B cell (primary cell): Measurements from ENCODE around the gene UNC13A. TPM values are rescaled to one million over a fixed set of nuclear protein-coding genes. Genes with fewer than 3 reads are reported as not detected.

ENCODE experiments used
- ATAC-seq: fragments of 200-7000 bp; cut with Tn5 transposase; one replicate; pipeline ENCODE4 v1.10.0; 2021; ENCODE audit warnings: low read depth, mild to moderate bottlenecking, moderate number of reproducible peaks, moderate library complexity
- CTCF ChIA-PET: fragments of 350-600 bp; sonication (Branson Sonifier 250); formaldehyde crosslinking; loops from one replicate; lab custom pipeline; 2021; ENCODE audit warnings: antibody characterized with exemption, inconsistent platforms; lab: Charles Lee
- POLR2A ChIA-PET: fragments of 350-600 bp; sonication (Branson Sonifier 250); formaldehyde crosslinking; loops from one replicate; lab custom pipeline; 2021; ENCODE audit warnings: antibody characterized with exemption; lab: Charles Lee
- DNase-seq: peaks from one replicate; pipeline ENCODE4 v3.0.0; 2013
- H2AFZ ChIP-seq: 2 replicates; pipeline ENCODE4 v1.6.1; 2012; ENCODE audit warnings: mild to moderate bottlenecking, low read depth, low read length; ENCODE audit not compliant: insufficient read depth, poor library complexity, severe bottlenecking
- H3K27ac ChIP-seq, 2 donors: 1 replicate in 1 of 2; 2 replicates in 1 of 2; pipeline ENCODE4 v1.5.1; 2012 to 2013; ENCODE audit warnings: low read length in 2 of 2, mild to moderate bottlenecking in 2 of 2, moderate library complexity in 1 of 2
- H3K27me3 ChIP-seq, 4 experiments: fragments of 200-600 bp in 1 of 4; sonication (generic) in 1 of 4; replicated peaks in 1 of 4; 1 replicate in 2 of 4; 2 replicates in 2 of 4; pipeline versions ENCODE4 v1.6.1 to v1.7.0; 2013 to 2016; ENCODE audit warnings: low read length in 3 of 4, mild to moderate bottlenecking in 2 of 4, mixed read lengths in 1 of 4, moderate library complexity in 1 of 4; ENCODE audit not compliant: insufficient read depth in 4 of 4, control insufficient read depth in 3 of 4; ENCODE audit errors: control extremely low read depth in 1 of 4
- H3K36me3 ChIP-seq, 2 experiments: replicated peaks in 1 of 2; 1 replicate in 1 of 2; 2 replicates in 1 of 2; pipeline versions ENCODE4 v1.6.1 to v1.7.1; 2013; ENCODE audit warnings: low read length in 1 of 2; ENCODE audit not compliant: insufficient read depth in 2 of 2, control insufficient read depth in 1 of 2; ENCODE audit errors: control extremely low read depth in 1 of 2, extremely low read depth in 1 of 2
- H3K4me1 ChIP-seq, 2 donors: fragments of 200-600 bp in 1 of 2; sonication (generic) in 1 of 2; 1 replicate in 1 of 2; 2 replicates in 1 of 2; pipeline versions ENCODE4 v1.5.1 to v1.6.1; 2013 to 2017; ENCODE audit warnings: low read length in 2 of 2; ENCODE audit not compliant: control insufficient read depth in 2 of 2, insufficient read depth in 2 of 2
- H3K4me2 ChIP-seq: replicated peaks from 2 replicates; pipeline ENCODE3; 2012; ENCODE audit warnings: mild to moderate bottlenecking, low read depth, low read length; ENCODE audit not compliant: poor library complexity, severe bottlenecking
- H3K4me3 ChIP-seq, 5 experiments: fragments of 200-600 bp in 1 of 5; sonication (generic) in 1 of 5; 1 replicate in 3 of 5; 2 replicates in 2 of 5; pipeline versions ENCODE4 v1.5.1 to v1.7.0; 2011 to 2016; ENCODE audit warnings: low read length in 4 of 5, mild to moderate bottlenecking in 4 of 5, low read depth in 2 of 5, control low read depth in 1 of 5, moderate library complexity in 1 of 5; ENCODE audit not compliant: insufficient read depth in 1 of 5; ENCODE audit errors: control extremely low read depth in 1 of 5, extremely low read depth in 1 of 5
- H3K79me2 ChIP-seq: fragments of 200-600 bp; sonication (generic); one replicate; pipeline ENCODE4 v1.6.0; 2016; ENCODE audit warnings: low read length; ENCODE audit not compliant: control insufficient read depth, insufficient read depth
- H3K9ac ChIP-seq: fragments of 200-600 bp; sonication (generic); 2 replicates; pipeline ENCODE4 v1.6.1; 2017; ENCODE audit warnings: mild to moderate bottlenecking, low read length, moderate library complexity
- H3K9me3 ChIP-seq, 3 donors: one replicate each; pipeline versions ENCODE4 v1.6.1 to v1.7.1; 2013; ENCODE audit warnings: low read length in 2 of 3; ENCODE audit not compliant: control insufficient read depth in 2 of 3, insufficient read depth in 1 of 3; ENCODE audit errors: control extremely low read depth in 1 of 3
- H4K20me1 ChIP-seq: 2 replicates; pipeline ENCODE4 v1.6.0; 2012; ENCODE audit warnings: mild to moderate bottlenecking, low read length; ENCODE audit not compliant: insufficient read depth, control insufficient read depth, poor library complexity, severe bottlenecking
- H3K27ac Mint-ChIP-seq: one replicate; pipeline ENCODE4 v1.8.0; 2021; ENCODE audit warnings: mixed read lengths
- H3K27me3 Mint-ChIP-seq: one replicate; pipeline ENCODE4 v1.8.0; 2021; ENCODE audit warnings: mixed read lengths
- H3K4me1 Mint-ChIP-seq: one replicate; pipeline ENCODE4 v1.8.0; 2021; ENCODE audit warnings: mixed read lengths
- H3K4me3 Mint-ChIP-seq: one replicate; pipeline ENCODE4 v1.8.0; 2021; ENCODE audit warnings: mixed read lengths
- H3K9me3 Mint-ChIP-seq: one replicate; pipeline ENCODE4 v1.8.0; 2022; ENCODE audit warnings: mixed read lengths; ENCODE audit not compliant: insufficient read depth
- CTCF ChIP-seq: fragments of 200-600 bp; IDR thresholded peaks from one replicate; pipeline ENCODE4 v1.8.0; 2022; ENCODE audit warnings: antibody characterized with exemption, mild to moderate bottlenecking
- EZH2 ChIP-seq: IDR thresholded peaks from 2 replicates; pipeline ENCODE4 v1.6.1; 2012; ENCODE audit warnings: borderline replicate concordance, low read depth, mild to moderate bottlenecking, moderate library complexity, low read length; ENCODE audit not compliant: insufficient read depth, poor library complexity, severe bottlenecking
- WGBS: methylation state at CpG from one replicate; pipeline ENCODE4 v1.1.5; 2013; ENCODE audit warnings: missing lambda C conversion rate; ENCODE audit not compliant: insufficient coverage; 5-methylcytosine and 5-hydroxymethylcytosine counted together
- intact Hi-C: fragments of 100-400 bp; cut with micrococcal nuclease; formaldehyde crosslinking; loops from one replicate; pipeline ENCODE4 v1.10.0; 2022
- polyA plus RNA-seq: library from polyadenylated mRNA; depleted of rRNA; stranded (reverse); fragments of >200 nt; gene quantifications from 2 replicates; pipeline ENCODE4 v1.2.3, GENCODE V29; 2012
- total RNA-seq, 2 donors: library from RNA; stranded (reverse); fragments of 120-200 nt in 1 of 2; gene quantifications; 1 replicate in 1 of 2; 2 replicates in 1 of 2; pipeline versions ENCODE4 v1.2.3 to v1.2.4, GENCODE V29; 2013 to 2022

Gene UNC13A
- total and polyA plus RNA-seq, 2 donors (not counting 1 experiment from before 2014, with no cell fraction given): 0.10 TPM; not detected in 1

GRCh38 chr19:17584132-17584531 lies 104.0 kb downstream of the UNC13A start:
- Histone ChIP-seq H3K79me2 (no peaks in the 10 kb centered on the region), H3K9me3 (no peaks in the 10 kb centered on the region), H3K4me1 (peaks cover 0 to 5% of the 10 kb centered on the region in 2 donors), H3K4me2 (no peak overlapping the region), H4K20me1 (peaks cover 16% of the 10 kb centered on the region), H2AFZ (no peak overlapping the region), H3K36me3 (peaks cover 0 to 29% of the 10 kb centered on the region in 2 experiments), H3K4me3 (no peak overlapping the region), H3K9ac (no peak overlapping the region), H3K27ac (no peak overlapping the region), H3K27me3 (no peaks in the 10 kb centered on the region)
- intact Hi-C loops: no loop called here
- Mint-ChIP-seq H3K4me1 (peaks cover 15% of the 10 kb centered on the region), H3K9me3 (no peaks in the 10 kb centered on the region), H3K27ac (no peak overlapping the region), H3K27me3 (no peaks in the 10 kb centered on the region), H3K4me3 (no peak overlapping the region)
- CTCF ChIA-PET: interaction anchor here (1.3 kb wide), 1 partner anchor 22 kb away, joined by 3 read pairs; no protein-coding TSS in a partner anchor
- 56% methylated on average over 3 of the region's 3 CpGs for WGBS
- ATAC-seq (no peak), DNase-seq (no peak)
- TF ChIP-seq EZH2 (no peak), CTCF (no peak)
- POLR2A ChIA-PET: no interaction called here

DNA sequence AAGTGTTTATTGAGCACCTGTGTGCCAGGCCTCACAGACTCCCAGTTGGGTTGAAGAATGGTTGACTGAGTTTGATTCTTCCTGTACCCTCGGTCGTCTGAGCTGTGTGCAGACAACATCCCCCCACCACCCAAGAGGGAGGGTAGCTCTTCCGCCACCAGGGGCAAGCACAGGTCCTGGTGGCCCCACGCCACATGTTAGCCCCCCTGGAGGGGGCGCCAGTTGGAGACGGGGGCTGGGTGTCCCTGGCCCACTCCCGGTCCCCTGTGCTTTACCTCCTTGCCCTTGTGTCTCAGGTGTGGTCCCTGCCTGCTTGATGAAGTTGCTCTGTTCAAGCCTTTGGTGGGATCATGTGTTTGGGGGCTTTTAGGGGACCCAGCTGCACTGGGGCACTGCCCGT lies 105.5 kb downstream of the UNC13A start:
- ChIA-PET CTCF (no interaction called here), POLR2A (no interaction called here)
- Histone ChIP-seq H3K27ac (no peak overlapping the region), H3K4me2 (no peak overlapping the region), H3K27me3 (no peaks in the 10 kb centered on the region), H3K36me3 (peaks cover 0 to 41% of the 10 kb centered on the region in 2 experiments), H3K4me1 (peaks cover 0 to 5% of the 10 kb centered on the region in 2 donors), H3K9me3 (no peaks in the 10 kb centered on the region), H4K20me1 (peaks cover 17% of the 10 kb centered on the region), H3K4me3 (no peak overlapping the region), H3K9ac (no peak overlapping the region), H3K79me2 (no peaks in the 10 kb centered on the region), H2AFZ (no peak overlapping the region)
- H3K4me3 Mint-ChIP-seq: no peak overlapping the region
- peaks cover 15% of the 10 kb centered on the region for H3K4me1 Mint-ChIP-seq
- DNase-seq: no peak
- 73% methylated on average over 5 of the region's 8 CpGs for WGBS
- H3K9me3 Mint-ChIP-seq: no peaks in the 10 kb centered on the region
- ATAC-seq: no peak
- no peaks in the 10 kb centered on the region for H3K27me3 Mint-ChIP-seq
- TF ChIP-seq CTCF (no peak), EZH2 (no peak)
- intact Hi-C loops: no loop called here
- H3K27ac Mint-ChIP-seq: no peak overlapping the region
